PC-3 (cell line): ENCODE measurements around the gene FCRL2.

Experiments used
- CTCF ChIP-seq: fragments of 300-600 bp; sonication (generic); conservative IDR thresholded peaks from 2 replicates; pipeline ENCODE4 v1.5.1; 2017; ENCODE audit warnings: antibody characterized with exemption, low read depth, mild to moderate bottlenecking, low read length
- EZH2 ChIP-seq: fragments of 300-600 bp; sonication (generic); IDR thresholded peaks from one replicate; pipeline ENCODE4 v1.6.1; 2017; ENCODE audit warnings: antibody characterized with exemption, mild to moderate bottlenecking, low read length; ENCODE audit not compliant: unreplicated experiment

GRCh38 chr1:157806431-157807149 lies 29.7 kb upstream of the FCRL2 start:
- TF ChIP-seq CTCF (no peak), EZH2 (no peak)
